Neural progenitor cell (in vitro differentiated cells): ENCODE measurements around the gene ITPR3. TPM values are rescaled to one million over a fixed set of nuclear protein-coding genes. Genes with fewer than 3 reads are reported as not detected.

Experiments
- DNase-seq: peaks from one replicate; pipeline ENCODE4 v3.0.0-alpha.2; 2016; ENCODE audit warnings: low spot score
- H2AFZ ChIP-seq: fragments of 200-600 bp; sonication (generic); replicated peaks from 2 replicates; pipeline ENCODE4 v1.6.1; 2016; ENCODE audit warnings: antibody characterized with exemption
- H3F3A ChIP-seq: fragments of 200-600 bp; sonication (generic); 2 replicates; pipeline ENCODE4 v1.6.1; 2016; ENCODE audit warnings: antibody characterized with exemption, low read depth
- H3K27ac ChIP-seq: fragments of 200-600 bp; sonication (generic); 2 replicates; pipeline ENCODE4 v1.5.1; 2016; ENCODE audit warnings: mild to moderate bottlenecking
- H3K27me3 ChIP-seq: fragments of 200-600 bp; sonication (generic); 2 replicates; pipeline ENCODE4 v1.6.1; 2016; ENCODE audit warnings: mild to moderate bottlenecking, moderate library complexity
- H3K36me3 ChIP-seq: fragments of 200-600 bp; sonication (generic); 2 replicates; pipeline ENCODE4 v1.5.1; 2016
- H3K4me1 ChIP-seq: fragments of 200-600 bp; sonication (generic); 2 replicates; pipeline ENCODE4 v1.6.1; 2016; ENCODE audit warnings: mixed run types
- H3K4me2 ChIP-seq: fragments of 200-600 bp; sonication (generic); 2 replicates; pipeline ENCODE4 v1.6.1; 2016
- H3K4me3 ChIP-seq: fragments of 200-600 bp; sonication (generic); 2 replicates; pipeline ENCODE4 v1.5.1; 2016
- H3K79me2 ChIP-seq: fragments of 200-600 bp; sonication (generic); 2 replicates; pipeline ENCODE4 v1.6.1; 2016; ENCODE audit warnings: low read depth
- H3K9ac ChIP-seq: fragments of 200-600 bp; sonication (generic); 2 replicates; pipeline ENCODE4 v1.6.1; 2016
- H3K9me3 ChIP-seq: fragments of 200-600 bp; sonication (generic); 2 replicates; pipeline ENCODE4 v1.5.1; 2016; ENCODE audit warnings: low read depth
- H4K20me1 ChIP-seq: fragments of 200-600 bp; sonication (generic); 2 replicates; pipeline ENCODE4 v1.6.1; 2016; ENCODE audit warnings: low read depth
- H3K27ac Mint-ChIP-seq: 3 replicates; pipeline ENCODE4 v1.8.0; 2021; ENCODE audit warnings: mixed read lengths
- H3K27me3 Mint-ChIP-seq: 2 replicates; pipeline ENCODE4 v1.8.0; 2022; ENCODE audit warnings: low read depth, mild to moderate bottlenecking, inconsistent platforms, moderate library complexity, mixed read lengths; ENCODE audit not compliant: insufficient read depth
- H3K36me3 Mint-ChIP-seq: 3 replicates; pipeline ENCODE4 v1.8.0; 2021; ENCODE audit warnings: mixed read lengths
- H3K4me1 Mint-ChIP-seq: 3 replicates; pipeline ENCODE4 v1.8.0; 2021; ENCODE audit warnings: mixed read lengths
- H3K4me3 Mint-ChIP-seq: 3 replicates; pipeline ENCODE4 v1.8.0; 2021; ENCODE audit warnings: mild to moderate bottlenecking, moderate library complexity, mixed read lengths
- H3K9me3 Mint-ChIP-seq: 3 replicates; pipeline ENCODE4 v1.8.0; 2020; ENCODE audit warnings: mixed read lengths
- EZH2 ChIP-seq: fragments of 200-600 bp; sonication (generic); IDR thresholded peaks from 2 replicates; pipeline ENCODE4 v1.6.1; 2017; ENCODE audit warnings: antibody characterized with exemption, mild to moderate bottlenecking, moderate library complexity
- EZH2phosphoT487 ChIP-seq: fragments of 200-600 bp; sonication (generic); IDR thresholded peaks from 2 replicates; pipeline ENCODE4 v1.6.1; 2017; ENCODE audit warnings: antibody characterized with exemption
- total RNA-seq: library from RNA; depleted of rRNA; stranded (reverse); fragments of >200 nt; gene quantifications from 2 replicates; pipeline ENCODE4 v1.2.3, GENCODE V29; 2015; ENCODE audit warnings: low replicate concordance
- TF ChIP-seq, protein P1 (sequence below): fragments of 200-600 bp; sonication (generic); IDR thresholded peaks from 2 replicates; pipeline ENCODE4 v1.5.1; 2017; ENCODE audit warnings: antibody characterized with exemption, mild to moderate bottlenecking

The ITPR3 gene
- total RNA-seq, 1 donor from 2014 or later: 1.5 TPM

GRCh38 chr6:33719326-33719987 is 98.3 kb downstream of the ITPR3 start:
- H3K9me3 ChIP-seq: no peaks in the 10 kb centered on the region
- H3K4me1 Mint-ChIP-seq: peaks cover 1% of the 10 kb centered on the region
- no peak overlapping the region for H2AFZ ChIP-seq
- no peaks in the 10 kb centered on the region for H3K79me2 ChIP-seq
- H3K27ac Mint-ChIP-seq: no peak overlapping the region
- H3K36me3 Mint-ChIP-seq: no peaks in the 10 kb centered on the region
- H3K27me3 Mint-ChIP-seq: peaks cover 2% of the 10 kb centered on the region
- H4K20me1 ChIP-seq: no peaks in the 10 kb centered on the region
- H3K27me3 ChIP-seq: no peaks in the 10 kb centered on the region
- no peaks in the 10 kb centered on the region for H3K36me3 ChIP-seq
- H3K9me3 Mint-ChIP-seq: no peaks in the 10 kb centered on the region
- TF ChIP-seq, protein P1, sequence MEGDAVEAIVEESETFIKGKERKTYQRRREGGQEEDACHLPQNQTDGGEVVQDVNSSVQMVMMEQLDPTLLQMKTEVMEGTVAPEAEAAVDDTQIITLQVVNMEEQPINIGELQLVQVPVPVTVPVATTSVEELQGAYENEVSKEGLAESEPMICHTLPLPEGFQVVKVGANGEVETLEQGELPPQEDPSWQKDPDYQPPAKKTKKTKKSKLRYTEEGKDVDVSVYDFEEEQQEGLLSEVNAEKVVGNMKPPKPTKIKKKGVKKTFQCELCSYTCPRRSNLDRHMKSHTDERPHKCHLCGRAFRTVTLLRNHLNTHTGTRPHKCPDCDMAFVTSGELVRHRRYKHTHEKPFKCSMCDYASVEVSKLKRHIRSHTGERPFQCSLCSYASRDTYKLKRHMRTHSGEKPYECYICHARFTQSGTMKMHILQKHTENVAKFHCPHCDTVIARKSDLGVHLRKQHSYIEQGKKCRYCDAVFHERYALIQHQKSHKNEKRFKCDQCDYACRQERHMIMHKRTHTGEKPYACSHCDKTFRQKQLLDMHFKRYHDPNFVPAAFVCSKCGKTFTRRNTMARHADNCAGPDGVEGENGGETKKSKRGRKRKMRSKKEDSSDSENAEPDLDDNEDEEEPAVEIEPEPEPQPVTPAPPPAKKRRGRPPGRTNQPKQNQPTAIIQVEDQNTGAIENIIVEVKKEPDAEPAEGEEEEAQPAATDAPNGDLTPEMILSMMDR: no peak
- TF ChIP-seq EZH2 (no peak), EZH2phosphoT487 (no peak)
- H3F3A ChIP-seq: no peaks in the 10 kb centered on the region
- no peak overlapping the region for H3K4me2 ChIP-seq
- DNase-seq: no peak
- H3K9ac ChIP-seq: no peak overlapping the region
- no peak overlapping the region for H3K27ac ChIP-seq
- no peak overlapping the region for H3K4me3 Mint-ChIP-seq
- H3K4me3 ChIP-seq: no peak overlapping the region
- H3K4me1 ChIP-seq: no peaks in the 10 kb centered on the region

DNA sequence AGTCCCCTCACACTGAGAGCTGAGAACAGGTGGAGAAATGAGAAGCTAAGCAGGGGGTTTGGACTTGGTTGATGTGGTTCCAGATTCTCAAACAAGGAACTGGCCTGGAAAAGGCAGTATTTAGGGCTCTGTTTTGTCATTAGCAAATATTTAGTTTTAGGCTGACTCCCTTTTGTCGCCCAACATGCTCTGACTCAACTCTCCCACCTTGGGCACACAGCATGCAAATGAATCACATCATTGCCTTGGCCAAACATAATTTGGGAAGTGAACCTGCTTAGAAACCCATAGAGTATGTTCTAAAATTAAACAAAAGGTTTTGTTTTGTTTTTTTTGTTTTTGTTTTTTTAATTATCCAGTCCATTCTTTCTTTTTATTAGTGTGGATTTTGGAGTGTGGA is 99.9 kb downstream of the ITPR3 start:
- peaks cover 2% of the 10 kb centered on the region for H3K27me3 Mint-ChIP-seq
- H3K27me3 ChIP-seq: no peaks in the 10 kb centered on the region
- H3K36me3 Mint-ChIP-seq: no peaks in the 10 kb centered on the region
- H3K4me1 ChIP-seq: no peaks in the 10 kb centered on the region
- no peaks in the 10 kb centered on the region for H3K36me3 ChIP-seq
- H3K4me3 Mint-ChIP-seq: no peak overlapping the region
- H4K20me1 ChIP-seq: no peaks in the 10 kb centered on the region
- H3K9me3 Mint-ChIP-seq: no peaks in the 10 kb centered on the region
- no peaks in the 10 kb centered on the region for H3F3A ChIP-seq
- H3K4me2 ChIP-seq: no peak overlapping the region
- H3K4me3 ChIP-seq: no peak overlapping the region
- no peak overlapping the region for H2AFZ ChIP-seq
- TF ChIP-seq EZH2phosphoT487 (no peak), EZH2 (no peak)
- TF ChIP-seq, protein P1: no peak
- peaks cover 4% of the 10 kb centered on the region for H3K4me1 Mint-ChIP-seq
- H3K27ac Mint-ChIP-seq: no peak overlapping the region
- H3K79me2 ChIP-seq: no peaks in the 10 kb centered on the region
- H3K9me3 ChIP-seq: no peaks in the 10 kb centered on the region
- DNase-seq: no peak
- H3K9ac ChIP-seq: no peak overlapping the region
- H3K27ac ChIP-seq: no peak overlapping the region

DNA sequence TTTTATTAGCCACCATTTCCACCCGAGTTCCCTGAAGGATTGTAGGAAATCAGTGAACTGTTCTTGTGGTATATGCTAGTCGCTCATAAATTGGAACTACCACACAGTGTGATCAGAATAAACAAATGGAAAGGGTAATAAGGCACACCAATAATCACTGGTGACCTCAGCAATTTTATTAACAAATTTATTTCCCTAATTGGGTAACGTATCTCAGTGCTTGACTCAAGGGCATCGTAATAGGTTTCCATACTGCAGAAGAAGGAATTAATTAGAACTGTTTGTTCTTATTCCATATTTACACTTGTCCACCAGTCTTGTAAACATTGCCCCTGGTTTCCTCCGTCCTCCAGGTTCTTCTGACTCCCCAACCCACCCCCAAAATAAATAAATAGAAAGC is 100.4 kb downstream of the ITPR3 start:
- Mint-ChIP-seq H3K27ac (no peak overlapping the region), H3K27me3 (peaks cover 2% of the 10 kb centered on the region), H3K9me3 (no peaks in the 10 kb centered on the region), H3K4me1 (peaks cover 4% of the 10 kb centered on the region), H3K36me3 (no peaks in the 10 kb centered on the region), H3K4me3 (no peak overlapping the region)
- DNase-seq: no peak
- Histone ChIP-seq H4K20me1 (no peaks in the 10 kb centered on the region), H3K27ac (no peak overlapping the region), H3K79me2 (no peaks in the 10 kb centered on the region), H3K9ac (no peak overlapping the region), H3K4me2 (no peak overlapping the region), H3K4me3 (no peak overlapping the region), H3K36me3 (no peaks in the 10 kb centered on the region), H3K9me3 (no peaks in the 10 kb centered on the region), H3K4me1 (no peaks in the 10 kb centered on the region), H3K27me3 (no peaks in the 10 kb centered on the region), H3F3A (no peaks in the 10 kb centered on the region), H2AFZ (no peak overlapping the region)
- TF ChIP-seq EZH2: no peak
- TF ChIP-seq, protein P1: no peak
- TF ChIP-seq EZH2phosphoT487: no peak
